Parathyroid adenoma (tissue), 2 donors: ENCODE data around the gene FUBP3.

Source experiments
- H2AFZ ChIP-seq: fragments of 300-600 bp; sonication (generic); one replicate; pipeline ENCODE4 v1.7.0; 2017; ENCODE audit warnings: antibody characterized with exemption, mild to moderate bottlenecking
- H3K27ac ChIP-seq: fragments of 300-600 bp; sonication (generic); one replicate; pipeline ENCODE4 v1.7.0; 2017
- H3K27me3 ChIP-seq: fragments of 300-600 bp; sonication (generic); one replicate; pipeline ENCODE4 v1.7.0; 2017; ENCODE audit warnings: low read length; ENCODE audit not compliant: control insufficient read depth, insufficient read depth
- H3K36me3 ChIP-seq: fragments of 300-600 bp; sonication (generic); one replicate; pipeline ENCODE4 v1.7.0; 2017; ENCODE audit warnings: low read length; ENCODE audit not compliant: control insufficient read depth, insufficient read depth
- H3K4me1 ChIP-seq: fragments of 300-600 bp; sonication (generic); one replicate; pipeline ENCODE4 v1.7.0; 2017; ENCODE audit warnings: control low read depth
- H3K4me2 ChIP-seq: fragments of 300-600 bp; sonication (generic); one replicate; pipeline ENCODE4 v1.7.0; 2017; ENCODE audit warnings: low read length
- H3K4me3 ChIP-seq: fragments of 300-600 bp; sonication (generic); one replicate; pipeline ENCODE4 v1.7.0; 2017; ENCODE audit warnings: low read depth, low read length
- H3K79me2 ChIP-seq: fragments of 300-600 bp; sonication (generic); one replicate; pipeline ENCODE4 v1.7.0; 2017; ENCODE audit warnings: control low read depth
- H3K9ac ChIP-seq: fragments of 300-600 bp; sonication (generic); one replicate; pipeline ENCODE4 v1.7.0; 2017; ENCODE audit warnings: mild to moderate bottlenecking
- H3K9me3 ChIP-seq: fragments of 300-600 bp; sonication (generic); one replicate; pipeline ENCODE4 v1.7.0; 2017; ENCODE audit warnings: low read length; ENCODE audit not compliant: control insufficient read depth
- TF ChIP-seq, protein P1 (sequence below): fragments of 300-600 bp; sonication (generic); IDR thresholded peaks from one replicate; pipeline ENCODE4 v1.7.0; 2017; ENCODE audit warnings: antibody characterized with exemption, mild to moderate bottlenecking
- donor health status: primary hyperparathyroidism.

FUBP3 gene

DNA sequence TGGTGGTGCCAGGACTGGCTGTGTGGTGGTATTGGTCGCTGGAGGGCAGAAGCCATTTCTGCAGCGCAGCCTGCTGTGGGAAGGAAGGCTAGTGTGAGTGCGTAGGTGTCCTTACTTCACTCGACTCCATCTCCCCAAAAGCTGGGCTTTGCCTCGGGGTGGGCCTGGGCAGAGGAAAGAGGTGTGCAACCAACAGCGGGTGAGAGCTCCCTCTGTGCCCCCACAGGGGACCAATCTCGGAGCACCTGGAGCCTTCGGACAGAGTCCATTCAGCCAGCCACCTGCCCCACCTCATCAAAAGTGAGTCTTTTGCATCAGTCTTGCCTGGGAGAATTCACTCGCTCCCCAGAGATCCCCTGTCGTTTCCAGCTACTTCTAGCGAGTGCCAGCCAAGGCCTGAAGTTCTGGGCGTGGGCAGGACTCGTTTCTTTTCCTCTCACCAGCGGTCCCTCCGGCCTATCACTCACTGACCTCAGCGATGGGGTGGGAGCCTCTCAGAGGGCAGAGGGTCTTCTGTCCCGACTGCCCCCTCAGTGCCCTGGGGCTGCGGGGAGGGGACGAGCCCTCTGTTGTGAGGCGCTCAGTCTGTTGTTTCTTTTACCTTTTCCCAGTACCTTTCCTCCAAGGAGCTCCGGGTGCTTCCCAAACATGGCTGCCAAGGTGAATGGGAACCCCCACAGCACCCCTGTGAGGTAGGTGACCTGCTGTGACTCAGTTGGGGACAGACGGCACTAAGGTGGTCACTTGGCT is 52.1 kb downstream of the FUBP3 start:
- H3K4me3 ChIP-seq = no peak overlapping the region
- no peaks in the 10 kb centered on the region for H3K9me3 ChIP-seq
- H3K27me3 ChIP-seq = no peaks in the 10 kb centered on the region
- no peaks in the 10 kb centered on the region for H3K36me3 ChIP-seq
- H2AFZ ChIP-seq = no peak overlapping the region
- no peak overlapping the region for H3K4me2 ChIP-seq
- H3K4me1 ChIP-seq = no peaks in the 10 kb centered on the region
- TF ChIP-seq, protein P1, sequence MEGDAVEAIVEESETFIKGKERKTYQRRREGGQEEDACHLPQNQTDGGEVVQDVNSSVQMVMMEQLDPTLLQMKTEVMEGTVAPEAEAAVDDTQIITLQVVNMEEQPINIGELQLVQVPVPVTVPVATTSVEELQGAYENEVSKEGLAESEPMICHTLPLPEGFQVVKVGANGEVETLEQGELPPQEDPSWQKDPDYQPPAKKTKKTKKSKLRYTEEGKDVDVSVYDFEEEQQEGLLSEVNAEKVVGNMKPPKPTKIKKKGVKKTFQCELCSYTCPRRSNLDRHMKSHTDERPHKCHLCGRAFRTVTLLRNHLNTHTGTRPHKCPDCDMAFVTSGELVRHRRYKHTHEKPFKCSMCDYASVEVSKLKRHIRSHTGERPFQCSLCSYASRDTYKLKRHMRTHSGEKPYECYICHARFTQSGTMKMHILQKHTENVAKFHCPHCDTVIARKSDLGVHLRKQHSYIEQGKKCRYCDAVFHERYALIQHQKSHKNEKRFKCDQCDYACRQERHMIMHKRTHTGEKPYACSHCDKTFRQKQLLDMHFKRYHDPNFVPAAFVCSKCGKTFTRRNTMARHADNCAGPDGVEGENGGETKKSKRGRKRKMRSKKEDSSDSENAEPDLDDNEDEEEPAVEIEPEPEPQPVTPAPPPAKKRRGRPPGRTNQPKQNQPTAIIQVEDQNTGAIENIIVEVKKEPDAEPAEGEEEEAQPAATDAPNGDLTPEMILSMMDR = no peak
- H3K9ac ChIP-seq = no peak overlapping the region
- H3K79me2 ChIP-seq = no peaks in the 10 kb centered on the region
- no peak overlapping the region for H3K27ac ChIP-seq

DNA sequence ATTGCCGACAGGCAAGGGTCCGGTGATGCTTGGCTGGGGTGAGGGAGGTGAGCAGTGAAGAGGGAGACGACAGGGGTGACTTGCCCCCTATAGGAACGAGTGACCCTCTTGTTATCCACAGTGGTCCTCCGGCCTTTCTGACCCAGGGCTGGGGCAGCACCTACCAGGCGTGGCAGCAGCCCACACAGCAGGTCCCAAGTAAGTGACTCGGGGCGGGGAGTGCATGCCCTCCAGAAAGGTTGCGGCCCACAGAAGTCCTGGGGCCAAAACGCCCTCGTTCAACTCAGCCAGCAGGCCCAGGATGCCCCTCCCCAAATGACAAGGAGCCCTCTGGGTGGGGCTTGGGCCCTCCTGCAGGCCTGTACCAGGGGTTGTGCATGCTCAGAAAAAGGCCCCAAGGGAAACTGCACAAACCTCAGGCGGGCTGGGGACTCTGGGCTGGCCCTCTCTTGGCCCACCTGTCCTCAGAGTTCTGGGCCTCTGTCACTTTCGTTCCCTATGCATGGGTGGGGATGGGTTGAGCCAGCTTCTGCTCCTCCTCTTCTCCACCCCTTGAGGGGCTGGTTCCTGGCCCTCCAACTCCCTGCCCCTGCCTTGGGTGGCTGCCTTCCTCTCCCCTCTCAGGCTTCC is 52.8 kb downstream of the FUBP3 start:
- no peak overlapping the region for H3K27ac ChIP-seq
- H3K4me3 ChIP-seq = no peak overlapping the region
- TF ChIP-seq, protein P1 = no peak
- no peaks in the 10 kb centered on the region for H3K79me2 ChIP-seq
- H3K36me3 ChIP-seq = no peaks in the 10 kb centered on the region
- H3K4me1 ChIP-seq = no peaks in the 10 kb centered on the region
- H3K9ac ChIP-seq = no peak overlapping the region
- no peak overlapping the region for H3K4me2 ChIP-seq
- no peaks in the 10 kb centered on the region for H3K27me3 ChIP-seq
- no peak overlapping the region for H2AFZ ChIP-seq
- no peaks in the 10 kb centered on the region for H3K9me3 ChIP-seq

DNA sequence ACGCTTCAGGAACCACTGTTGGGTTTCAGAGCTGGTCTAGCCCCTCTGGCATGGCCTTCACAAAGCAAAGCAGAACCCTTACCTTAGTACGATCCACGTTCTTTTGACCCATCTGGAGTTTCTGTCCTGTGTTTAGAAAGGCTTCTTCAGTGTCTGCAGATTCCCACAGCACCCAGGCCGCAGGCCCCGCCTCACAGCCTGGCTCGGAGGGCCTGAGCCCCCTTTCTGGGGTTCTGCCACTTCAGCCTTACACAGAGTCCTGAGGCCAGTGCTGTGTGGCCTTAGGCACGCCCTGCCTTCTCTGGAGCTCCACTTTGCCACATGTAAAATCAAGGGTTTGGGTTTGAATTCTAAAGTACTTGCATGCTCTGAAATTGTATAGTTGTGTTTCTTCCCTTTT is 53.5 kb downstream of the FUBP3 start:
- H3K27me3 ChIP-seq = no peaks in the 10 kb centered on the region
- H3K4me1 ChIP-seq = no peaks in the 10 kb centered on the region
- H3K4me2 ChIP-seq = no peak overlapping the region
- no peak overlapping the region for H3K4me3 ChIP-seq
- no peak overlapping the region for H3K9ac ChIP-seq
- H3K36me3 ChIP-seq = no peaks in the 10 kb centered on the region
- H3K27ac ChIP-seq = no peak overlapping the region
- no peak overlapping the region for H2AFZ ChIP-seq
- no peaks in the 10 kb centered on the region for H3K79me2 ChIP-seq
- TF ChIP-seq, protein P1 = no peak
- H3K9me3 ChIP-seq = no peaks in the 10 kb centered on the region

DNA sequence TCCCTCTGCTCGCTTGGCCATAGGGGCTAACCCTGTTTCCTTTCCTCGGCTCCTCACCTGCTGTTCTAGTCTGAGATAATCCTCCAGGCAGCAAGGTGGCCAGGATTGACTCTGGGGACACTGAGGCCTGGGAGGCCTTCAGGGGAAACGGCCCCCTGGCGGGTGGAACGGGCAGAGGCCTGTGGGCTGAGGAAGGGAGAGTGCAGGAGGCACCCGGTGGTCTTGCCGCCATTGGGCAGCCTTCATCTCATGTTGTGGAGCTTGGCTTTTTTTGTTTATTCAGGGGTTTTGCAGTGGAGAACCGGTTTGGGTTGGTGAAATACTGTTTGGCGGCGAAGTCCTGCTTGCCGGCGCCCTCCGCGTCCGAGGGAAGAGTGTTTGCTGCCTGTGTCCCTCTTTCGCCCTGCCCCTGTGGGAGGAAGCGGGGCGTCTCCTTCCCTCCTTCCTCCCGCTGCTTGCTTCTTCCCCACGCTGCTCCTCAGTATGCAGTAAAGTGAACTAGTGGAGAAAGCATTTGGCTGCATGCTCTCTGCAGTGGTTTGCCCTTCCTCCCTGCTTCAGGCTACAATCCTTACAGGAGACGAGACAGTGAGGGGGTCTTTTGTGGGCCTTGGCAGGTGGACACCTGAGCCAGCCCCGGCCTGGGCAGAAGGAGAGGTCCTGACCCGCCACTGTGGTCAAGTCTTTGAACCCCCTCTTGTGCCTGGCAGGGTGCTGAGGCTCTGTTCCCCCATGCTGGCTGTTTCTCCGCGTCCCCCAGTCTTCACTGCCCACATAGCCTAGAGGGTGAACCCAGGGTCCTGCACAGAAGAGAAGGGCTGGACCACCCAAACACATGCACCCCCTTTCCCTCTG is 54.2 kb downstream of the FUBP3 start:
- no peak overlapping the region for H3K4me2 ChIP-seq
- H3K4me3 ChIP-seq = no peak overlapping the region
- no peak overlapping the region for H3K9ac ChIP-seq
- no peaks in the 10 kb centered on the region for H3K27me3 ChIP-seq
- no peaks in the 10 kb centered on the region for H3K36me3 ChIP-seq
- TF ChIP-seq, protein P1 = no peak
- no peaks in the 10 kb centered on the region for H3K79me2 ChIP-seq
- H2AFZ ChIP-seq = no peak overlapping the region
- no peaks in the 10 kb centered on the region for H3K4me1 ChIP-seq
- no peaks in the 10 kb centered on the region for H3K9me3 ChIP-seq
- H3K27ac ChIP-seq = no peak overlapping the region
